ENCODE measurements around the gene LSAMP.

Gene LSAMP

DNA sequence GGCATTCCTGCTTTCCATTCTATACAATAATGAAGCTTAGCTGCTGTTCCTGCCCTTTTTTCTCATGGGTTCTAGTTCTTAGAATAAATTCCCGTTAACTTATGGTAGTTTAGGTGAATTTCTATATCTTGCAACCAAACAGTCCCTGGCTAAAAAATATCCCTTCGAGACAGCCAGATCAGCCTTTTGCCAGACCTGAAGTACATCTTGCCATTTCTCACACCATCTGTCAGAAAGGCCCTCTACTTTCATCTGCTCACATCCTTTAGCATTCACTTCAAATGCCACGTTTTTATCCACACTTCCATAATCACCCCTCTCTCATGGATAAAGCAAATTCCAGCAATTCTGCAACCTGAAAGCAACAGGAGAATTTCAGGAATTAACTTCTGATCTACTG lies 676.6 kb downstream of the LSAMP start:
- Histone ChIP-seq H3K27me3 (ENCODE audit: low read length) (no peaks in the 10 kb centered on the region), H2AFZ (ENCODE audit: low read depth, low read length, severe bottlenecking) (no peak overlapping the region), H3K4me2 (ENCODE audit: low read depth, low read length, poor library complexity, severe bottlenecking) (no peak overlapping the region), H4K20me1 (ENCODE audit: low read depth, low read length) (no peaks in the 10 kb centered on the region), H3K27ac (ENCODE audit: low read depth, low read length) (no peak overlapping the region), H3K9me3 (ENCODE audit: insufficient read depth, low read length) (no peaks in the 10 kb centered on the region), H3K4me3 (ENCODE audit: insufficient read depth, low read length, poor library complexity, severe bottlenecking) (no peak overlapping the region), H3K9me2 (replicated peaks; ENCODE audit: insufficient read depth, low read length) (no peaks in the 10 kb centered on the region), H3F3A (ENCODE audit: insufficient read depth) (no peaks in the 10 kb centered on the region), H3K9ac (ENCODE audit: low read length) (no peak overlapping the region), H3K79me2 (ENCODE audit: insufficient read depth, low read length) (no peaks in the 10 kb centered on the region), H3K36me3 (ENCODE audit: low read length) (no peaks in the 10 kb centered on the region)
- TF ChIP-seq EZH2phosphoT487 (conservative IDR thresholded peaks at IDR 0.05; ENCODE audit: low read length), result no peak

DNA sequence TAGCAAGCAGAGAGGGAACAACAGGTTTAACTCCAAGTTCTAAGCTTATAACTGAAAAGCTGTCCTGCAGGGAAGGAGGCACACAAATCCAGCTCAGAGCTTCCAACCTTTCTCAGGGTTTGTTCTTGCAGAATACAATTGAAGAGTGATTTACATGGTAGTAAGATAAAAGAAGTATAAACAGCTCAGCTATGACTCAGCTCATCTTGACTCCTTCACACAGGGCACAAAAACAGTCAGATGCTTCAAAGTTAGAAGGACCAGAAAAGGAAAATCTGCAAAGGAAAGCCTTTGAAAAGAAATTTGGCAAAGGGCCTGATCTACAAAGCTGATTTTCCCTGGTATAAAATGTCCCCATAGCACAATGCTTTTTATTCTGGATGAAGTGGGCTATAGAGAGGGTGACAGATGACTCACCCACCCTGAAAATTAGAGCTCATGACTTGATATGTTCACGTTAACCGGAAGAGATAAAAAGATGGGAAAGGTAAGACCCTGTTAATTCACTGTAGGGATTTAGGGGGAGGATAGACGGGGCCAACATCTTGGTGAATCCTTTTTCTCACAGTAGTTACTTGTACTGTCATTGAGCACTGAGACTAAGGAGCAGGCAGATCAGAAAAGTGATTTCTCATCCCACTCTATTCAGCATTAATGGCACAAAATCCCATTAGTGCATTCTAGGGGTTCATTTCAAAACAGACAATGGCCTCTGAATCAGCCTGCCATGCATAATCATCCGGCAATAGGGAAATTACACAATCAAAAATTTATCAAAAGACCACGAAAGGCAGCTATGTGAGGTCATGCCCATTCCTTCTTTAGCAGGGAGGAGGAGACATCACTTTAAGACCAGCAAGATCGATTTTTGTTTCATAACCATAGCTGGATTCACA lies 678.5 kb downstream of the LSAMP start:
- H3K27ac ChIP-seq (ENCODE audit: low read depth, low read length), result no peak overlapping the region
- no peaks in the 10 kb centered on the region for H4K20me1 ChIP-seq (ENCODE audit: low read depth, low read length)
- no peak overlapping the region for H3K4me2 ChIP-seq (ENCODE audit: low read depth, low read length, poor library complexity, severe bottlenecking)
- no peak overlapping the region for H3K4me3 ChIP-seq (ENCODE audit: insufficient read depth, low read length, poor library complexity, severe bottlenecking)
- H3F3A ChIP-seq (ENCODE audit: insufficient read depth), result no peaks in the 10 kb centered on the region
- H3K79me2 ChIP-seq (ENCODE audit: insufficient read depth, low read length), result no peaks in the 10 kb centered on the region
- no peak for TF ChIP-seq EZH2phosphoT487 (conservative IDR thresholded peaks at IDR 0.05; ENCODE audit: low read length)
- TF ChIP-seq, protein P1, sequence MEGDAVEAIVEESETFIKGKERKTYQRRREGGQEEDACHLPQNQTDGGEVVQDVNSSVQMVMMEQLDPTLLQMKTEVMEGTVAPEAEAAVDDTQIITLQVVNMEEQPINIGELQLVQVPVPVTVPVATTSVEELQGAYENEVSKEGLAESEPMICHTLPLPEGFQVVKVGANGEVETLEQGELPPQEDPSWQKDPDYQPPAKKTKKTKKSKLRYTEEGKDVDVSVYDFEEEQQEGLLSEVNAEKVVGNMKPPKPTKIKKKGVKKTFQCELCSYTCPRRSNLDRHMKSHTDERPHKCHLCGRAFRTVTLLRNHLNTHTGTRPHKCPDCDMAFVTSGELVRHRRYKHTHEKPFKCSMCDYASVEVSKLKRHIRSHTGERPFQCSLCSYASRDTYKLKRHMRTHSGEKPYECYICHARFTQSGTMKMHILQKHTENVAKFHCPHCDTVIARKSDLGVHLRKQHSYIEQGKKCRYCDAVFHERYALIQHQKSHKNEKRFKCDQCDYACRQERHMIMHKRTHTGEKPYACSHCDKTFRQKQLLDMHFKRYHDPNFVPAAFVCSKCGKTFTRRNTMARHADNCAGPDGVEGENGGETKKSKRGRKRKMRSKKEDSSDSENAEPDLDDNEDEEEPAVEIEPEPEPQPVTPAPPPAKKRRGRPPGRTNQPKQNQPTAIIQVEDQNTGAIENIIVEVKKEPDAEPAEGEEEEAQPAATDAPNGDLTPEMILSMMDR (IDR thresholded peaks at IDR 0.05; ENCODE audit: insufficient read depth, low read length, poor library complexity, severe bottlenecking), result no peak
- no peaks in the 10 kb centered on the region for H3K9me3 ChIP-seq (ENCODE audit: insufficient read depth, low read length)
- H3K36me3 ChIP-seq (ENCODE audit: low read length), result no peaks in the 10 kb centered on the region
- H2AFZ ChIP-seq (ENCODE audit: low read depth, low read length, severe bottlenecking), result no peak overlapping the region
- H3K9ac ChIP-seq (ENCODE audit: low read length), result no peak overlapping the region
- no peaks in the 10 kb centered on the region for H3K9me2 ChIP-seq (replicated peaks; ENCODE audit: insufficient read depth, low read length)
- no peaks in the 10 kb centered on the region for H3K27me3 ChIP-seq (ENCODE audit: low read length)

DNA sequence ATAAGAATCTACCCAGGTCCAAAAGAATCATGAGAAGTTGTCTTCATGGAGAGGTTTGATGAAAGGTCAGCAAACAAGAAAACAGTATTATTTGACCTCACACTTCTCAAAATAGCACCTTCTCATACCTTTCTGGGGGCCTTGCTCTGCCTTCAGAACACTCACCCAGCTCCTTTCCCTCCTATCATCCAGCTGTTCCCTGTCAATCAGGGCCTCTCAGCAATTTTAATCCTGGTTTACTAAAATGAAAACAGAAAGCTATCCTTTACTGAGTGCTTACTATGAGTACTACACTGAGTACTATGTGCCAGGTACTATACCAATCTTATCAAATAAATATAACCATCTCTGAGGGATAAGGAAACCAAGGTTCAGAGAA lies 683.4 kb downstream of the LSAMP start:
- no peak overlapping the region for H3K9ac ChIP-seq (ENCODE audit: low read length)
- no peak overlapping the region for H3K4me2 ChIP-seq (ENCODE audit: low read depth, low read length, poor library complexity, severe bottlenecking)
- H3K36me3 ChIP-seq (ENCODE audit: low read length), result no peaks in the 10 kb centered on the region
- no peaks in the 10 kb centered on the region for H3F3A ChIP-seq (ENCODE audit: insufficient read depth)
- no peak for TF ChIP-seq EZH2phosphoT487 (conservative IDR thresholded peaks at IDR 0.05; ENCODE audit: low read length)
- TF ChIP-seq, protein P1 (IDR thresholded peaks at IDR 0.05; ENCODE audit: insufficient read depth, low read length, poor library complexity, severe bottlenecking), result no peak
- no peaks in the 10 kb centered on the region for H3K9me3 ChIP-seq (ENCODE audit: insufficient read depth, low read length)
- no peaks in the 10 kb centered on the region for H4K20me1 ChIP-seq (ENCODE audit: low read depth, low read length)
- H3K9me2 ChIP-seq (replicated peaks; ENCODE audit: insufficient read depth, low read length), result no peaks in the 10 kb centered on the region
- no peak overlapping the region for H3K27ac ChIP-seq (ENCODE audit: low read depth, low read length)
- H3K4me3 ChIP-seq (ENCODE audit: insufficient read depth, low read length, poor library complexity, severe bottlenecking), result no peak overlapping the region
- H3K79me2 ChIP-seq (ENCODE audit: insufficient read depth, low read length), result no peaks in the 10 kb centered on the region
- H3K27me3 ChIP-seq (ENCODE audit: low read length), result no peaks in the 10 kb centered on the region
- no peak overlapping the region for H2AFZ ChIP-seq (ENCODE audit: low read depth, low read length, severe bottlenecking)

DNA sequence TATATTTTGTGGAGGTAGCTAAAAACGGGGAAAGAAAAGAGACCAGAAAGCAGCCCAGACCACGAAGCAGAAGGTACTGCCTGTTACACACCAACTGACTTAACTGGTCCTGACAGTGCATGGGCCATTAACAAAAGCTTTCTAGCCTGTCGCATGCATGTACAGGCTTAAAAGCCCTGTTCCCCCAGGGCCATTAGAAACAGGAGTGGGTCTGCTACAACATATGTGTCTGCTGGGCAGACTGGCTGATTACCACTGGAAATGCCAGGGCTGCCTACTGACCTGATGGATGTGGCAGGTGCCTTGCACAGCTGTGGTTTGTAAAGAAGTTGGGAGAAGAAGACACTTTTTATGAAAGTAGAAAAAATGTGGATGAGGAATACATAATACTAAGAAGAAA lies 684.6 kb downstream of the LSAMP start:
- Histone ChIP-seq H3K9me2 (replicated peaks; ENCODE audit: insufficient read depth, low read length) (no peaks in the 10 kb centered on the region), H3K79me2 (ENCODE audit: insufficient read depth, low read length) (no peaks in the 10 kb centered on the region), H3K27me3 (ENCODE audit: low read length) (no peaks in the 10 kb centered on the region), H3F3A (ENCODE audit: insufficient read depth) (no peaks in the 10 kb centered on the region), H3K4me3 (ENCODE audit: insufficient read depth, low read length, poor library complexity, severe bottlenecking) (no peak overlapping the region), H4K20me1 (ENCODE audit: low read depth, low read length) (no peaks in the 10 kb centered on the region), H3K9me3 (ENCODE audit: insufficient read depth, low read length) (no peaks in the 10 kb centered on the region), H3K9ac (ENCODE audit: low read length) (no peak overlapping the region), H3K4me2 (ENCODE audit: low read depth, low read length, poor library complexity, severe bottlenecking) (no peak overlapping the region), H3K36me3 (ENCODE audit: low read length) (no peaks in the 10 kb centered on the region), H3K27ac (ENCODE audit: low read depth, low read length) (no peak overlapping the region), H2AFZ (ENCODE audit: low read depth, low read length, severe bottlenecking) (no peak overlapping the region)
- TF ChIP-seq, protein P1 (IDR thresholded peaks at IDR 0.05; ENCODE audit: insufficient read depth, low read length, poor library complexity, severe bottlenecking), result no peak
- TF ChIP-seq EZH2phosphoT487 (conservative IDR thresholded peaks at IDR 0.05; ENCODE audit: low read length), result no peak
